H1 (cell line): ENCODE measurements around the gene HOXD12. TPM values are rescaled to one million over a fixed set of nuclear protein-coding genes. Genes with fewer than 3 reads are reported as not detected.
A peak's percentile ranks its signal among the peaks of the same experiment; 100 is the strongest.

Experiments used
- CTCF ChIA-PET: fragments of 300-600 bp; sonication (Branson Sonifier 250); formaldehyde crosslinking; loops from one replicate; lab custom pipeline; 2021; ENCODE audit not compliant: partially characterized antibody; lab: Charles Lee
- POLR2A ChIA-PET: fragments of 300-600 bp; sonication (Branson Sonifier 250); formaldehyde crosslinking; loops from one replicate; lab custom pipeline; 2021; ENCODE audit warnings: inconsistent platforms; ENCODE audit not compliant: partially characterized antibody; lab: Charles Lee
- DNase-seq, 2 experiments: peaks; one replicate each; pipeline versions ENCODE4 v3.0.0 to v3.0.0-alpha.2; 2010 to 2022; ENCODE audit warnings: low spot score in 2 of 2, low read depth in 1 of 2, mixed read lengths in 1 of 2
- FAIRE-seq: peaks from 2 replicates; lab custom pipeline; 2011; peaks lifted over from hg19 to GRCh38; lab: Jason Lieb, UNC
- H2AFZ ChIP-seq: 2 replicates; pipeline ENCODE4 v1.8.1; 2012; ENCODE audit warnings: low read length, inconsistent platforms
- H2AK5ac ChIP-seq: 2 replicates; pipeline ENCODE4 v1.6.1; 2013; ENCODE audit warnings: low read depth, low read length
- H2BK120ac ChIP-seq: replicated peaks from 2 replicates; pipeline ENCODE3; 2013; ENCODE audit warnings: low read depth, low read length, inconsistent platforms
- H2BK12ac ChIP-seq: 2 replicates; pipeline ENCODE4 v1.6.1; 2013; ENCODE audit warnings: low read depth, low read length
- H2BK15ac ChIP-seq: 2 replicates; pipeline ENCODE4 v1.6.1; 2013; ENCODE audit warnings: low read length
- H2BK20ac ChIP-seq: 2 replicates; pipeline ENCODE4 v1.6.1; 2013; ENCODE audit warnings: low read length
- H2BK5ac ChIP-seq: 2 replicates; pipeline ENCODE4 v1.6.1; 2013; ENCODE audit warnings: low read depth, low read length
- H3K14ac ChIP-seq: 2 replicates; pipeline ENCODE4 v1.6.1; 2013; ENCODE audit warnings: inconsistent platforms; ENCODE audit not compliant: insufficient read length
- H3K18ac ChIP-seq: 2 replicates; pipeline ENCODE4 v1.6.1; 2013; ENCODE audit warnings: low read length; ENCODE audit errors: extremely low read depth
- H3K23ac ChIP-seq: 2 replicates; pipeline ENCODE4 v1.6.1; 2013; ENCODE audit warnings: inconsistent platforms; ENCODE audit not compliant: insufficient read length
- H3K23me2 ChIP-seq: 2 replicates; pipeline ENCODE4 v1.6.1; 2013; ENCODE audit warnings: low read depth, low read length
- H3K27ac ChIP-seq: 2 replicates; pipeline ENCODE4 v1.6.1; 2011; ENCODE audit warnings: low read depth, low read length, inconsistent platforms
- H3K27me3 ChIP-seq, 4 experiments: replicated peaks in 1 of 4; 1 replicate in 1 of 4; 2 replicates in 3 of 4; pipeline versions ENCODE4 v1.6.1 to v1.8.1; 2011 to 2013; ENCODE audit warnings: low read length in 3 of 4, mild to moderate bottlenecking in 3 of 4, inconsistent platforms in 2 of 4, mixed read lengths in 2 of 4, moderate library complexity in 1 of 4; ENCODE audit not compliant: control insufficient read depth in 3 of 4, insufficient read depth in 3 of 4; ENCODE audit errors: extremely low read depth in 1 of 4
- H3K36me3 ChIP-seq, 4 experiments: 2 replicates each; pipeline versions ENCODE4 v1.6.1 to v1.8.1; 2011 to 2013; ENCODE audit warnings: mild to moderate bottlenecking in 4 of 4, low read length in 3 of 4, moderate library complexity in 2 of 4, control low read depth in 1 of 4, inconsistent platforms in 1 of 4; ENCODE audit not compliant: insufficient read depth in 4 of 4, control insufficient read depth in 2 of 4
- H3K4ac ChIP-seq: replicated peaks from 2 replicates; pipeline ENCODE3; 2013; ENCODE audit warnings: low read length, low read depth, mixed read lengths, inconsistent platforms; ENCODE audit not compliant: insufficient read length
- H3K4me1 ChIP-seq, 4 experiments: replicated peaks in 1 of 4; 1 replicate in 1 of 4; 2 replicates in 3 of 4; pipeline versions ENCODE4 v1.6.1 to v1.8.1; 2011 to 2013; ENCODE audit warnings: low read length in 3 of 4, inconsistent platforms in 2 of 4, mixed read lengths in 1 of 4; ENCODE audit not compliant: insufficient read depth in 4 of 4, control insufficient read depth in 3 of 4
- H3K4me2 ChIP-seq, 2 experiments: 2 replicates each; pipeline versions ENCODE4 v1.6.1 to v1.8.1; 2011 to 2013; ENCODE audit warnings: low read depth in 2 of 2, low read length in 2 of 2, control low read depth in 1 of 2, inconsistent platforms in 1 of 2, mild to moderate bottlenecking in 1 of 2; ENCODE audit not compliant: insufficient read depth in 1 of 2
- H3K4me3 ChIP-seq, 4 experiments: fragments of 200-600, 300-600 bp in 1 of 4; sonication (generic), shearing (Covaris generic), sonication (Bioruptor Twin) in 1 of 4; 2 replicates each; pipeline versions ENCODE4 v1.5.1 to v1.8.1; 2011 to 2016; ENCODE audit warnings: low read length in 4 of 4, low read depth in 3 of 4, control low read depth in 2 of 4, inconsistent platforms in 2 of 4, mild to moderate bottlenecking in 2 of 4, mixed read lengths in 1 of 4, moderate library complexity in 1 of 4; ENCODE audit not compliant: insufficient read depth in 2 of 4; ENCODE audit errors: extremely low read depth in 1 of 4
- H3K56ac ChIP-seq: replicated peaks from 2 replicates; pipeline ENCODE3; 2013; ENCODE audit warnings: low read depth, mild to moderate bottlenecking, mixed read lengths, low read length, inconsistent platforms; ENCODE audit not compliant: insufficient read length
- H3K79me1 ChIP-seq: 2 replicates; pipeline ENCODE4 v1.6.1; 2013; ENCODE audit warnings: low read depth, low read length, control low read depth
- H3K79me2 ChIP-seq, 2 experiments: 2 replicates each; pipeline versions ENCODE4 v1.6.1 to v1.8.1; 2012 to 2013; ENCODE audit warnings: low read length in 2 of 2, mild to moderate bottlenecking in 2 of 2, inconsistent platforms in 1 of 2; ENCODE audit not compliant: insufficient read depth in 2 of 2, control insufficient read depth in 1 of 2
- H3K9ac ChIP-seq, 4 experiments: replicated peaks in 1 of 4; 1 replicate in 1 of 4; 2 replicates in 3 of 4; pipeline versions ENCODE4 v1.6.1 to v1.8.1; 2011 to 2013; ENCODE audit warnings: low read depth in 3 of 4, low read length in 3 of 4, control low read depth in 2 of 4, mild to moderate bottlenecking in 2 of 4, moderate library complexity in 2 of 4, inconsistent platforms in 1 of 4; ENCODE audit errors: extremely low read depth in 1 of 4
- H3K9me3 ChIP-seq, 2 experiments: 2 replicates each; pipeline versions ENCODE4 v1.6.1 to v1.8.1; 2012 to 2013; ENCODE audit warnings: mild to moderate bottlenecking in 2 of 2, moderate library complexity in 2 of 2, control low read depth in 1 of 2, inconsistent platforms in 1 of 2, low read depth in 1 of 2, low read length in 1 of 2, mixed read lengths in 1 of 2; ENCODE audit not compliant: insufficient read depth in 2 of 2
- H4K20me1 ChIP-seq, 2 experiments: replicated peaks in 1 of 2; 2 replicates each; pipeline versions ENCODE3 to v1.8.1; 2011 to 2013; ENCODE audit warnings: inconsistent platforms in 2 of 2, low read length in 2 of 2, mild to moderate bottlenecking in 1 of 2; ENCODE audit not compliant: insufficient read depth in 2 of 2, control insufficient read depth in 1 of 2
- H4K5ac ChIP-seq: 2 replicates; pipeline ENCODE4 v1.6.1; 2013; ENCODE audit warnings: low read length, low read depth, mixed read lengths, inconsistent platforms; ENCODE audit not compliant: insufficient read length
- H4K8ac ChIP-seq: 2 replicates; pipeline ENCODE4 v1.8.0; 2013; ENCODE audit warnings: mild to moderate bottlenecking, moderate library complexity, low read length, inconsistent platforms; ENCODE audit not compliant: insufficient read depth; ENCODE audit errors: extremely low read depth
- H4K91ac ChIP-seq: replicated peaks from 2 replicates; pipeline ENCODE3; 2013; ENCODE audit warnings: low read length, mixed read lengths, inconsistent platforms; ENCODE audit not compliant: insufficient read length
- WGBS, 2 experiments: shearing (Covaris generic) in 1 of 2; methylation state at CpG; one replicate each; pipeline versions ENCODE4 v1.1.6 to v1.1.7; 2013 to 2015; ENCODE audit warnings: low lambda C conversion rate in 2 of 2, mixed read lengths in 2 of 2, inconsistent platforms in 1 of 2, low coverage in 1 of 2, missing lambda C conversion rate in 1 of 2; ENCODE audit not compliant: insufficient replicate concordance in 2 of 2, insufficient coverage in 1 of 2, insufficient read length in 1 of 2; ENCODE audit errors: extremely low coverage in 1 of 2, missing lambda C conversion rate in 1 of 2; 5-methylcytosine and 5-hydroxymethylcytosine counted together
- polyA plus RNA-seq, 7 experiments: library from polyadenylated mRNA; depleted of rRNA in 3 of 7; stranded (reverse) in 5 of 7; unstranded in 2 of 7; fragments of >200 nt in 5 of 7; fragments of 200-250 nt in 2 of 7; gene quantifications; 1 replicate in 5 of 7; 2 replicates in 1 of 7; 4 replicates in 1 of 7; pipeline versions ENCODE4 v1.2.1 to v1.2.3, GENCODE V29; 2011 to 2013; ENCODE audit warnings: missing spikeins in 2 of 7, mixed read lengths in 2 of 7
- total RNA-seq: library from RNA; stranded (reverse); fragmentation: NEBNext Ultra II Directional; extraction: Animal tissue kit (Norgen Biotek cat#: 25700); gene quantifications from 2 replicates; pipeline ENCODE4 v1.2.1, GENCODE V29; 2021

HOXD12 gene
- total and polyA plus RNA-seq, 2 of the 8 experiments (the other 6 are each of a cell fraction or from before 2014, with no cell fraction given), result not detected

- WGBS, 2 experiments, result 2% methylated on average over 30 of the region's 30 CpGs; no CpG with 5 or more reads in 1 of the 2 experiments
- FAIRE-seq (no peak), DNase-seq (peak in 1 of 2 experiments; percentile 63)
- H4K5ac ChIP-seq, result no peak overlapping the region
- H3K14ac ChIP-seq, result no peak overlapping the region
- H3K9ac ChIP-seq, result no peak overlapping the region
- POLR2A ChIA-PET, result interaction anchor here (0.6 to 2.5 kb wide), 2 partner anchors 18 to 34 kb away, joined by 3 to 8 read pairs; no protein-coding TSS in a partner anchor
- H3K18ac ChIP-seq, result no peak overlapping the region
- no peak overlapping the region for H2BK120ac ChIP-seq
- H3K4me3 ChIP-seq, result peak overlapping the region; percentile 4 to 52 (median 26); a peak in 6 of 8 replicates
- H3K79me2 ChIP-seq, result no peaks in the 10 kb centered on the region
- H3K36me3 ChIP-seq, result peaks cover 0 to 5% (median 0%) of the 10 kb centered on the region in 4 experiments; a peak in 1 of 8 replicates
- H3K56ac ChIP-seq, result no peak overlapping the region
- H2BK5ac ChIP-seq, result no peak overlapping the region
- CTCF ChIA-PET, result interaction anchor here (0.6 to 7.8 kb wide), 31 partner anchors 8 to 1481 kb away, joined by 3 to 130 read pairs (median 4); partner anchors contain the start of genes HOXD12 and LNPK
- peaks cover 0 to 29% (median 11%) of the 10 kb centered on the region in 4 experiments; a peak in 5 of 7 replicates for H3K4me1 ChIP-seq
- H3K27me3 ChIP-seq, result peaks cover 85 to 98% (median 92%) of the 10 kb centered on the region in 4 experiments
- H2BK20ac ChIP-seq, result no peak overlapping the region
- no peak overlapping the region for H3K27ac ChIP-seq
- no peak overlapping the region for H3K4ac ChIP-seq
- H4K8ac ChIP-seq, result peak overlapping the region; percentile 81; the same call in 1 of the 2 replicates
- no peaks in the 10 kb centered on the region for H3K79me1 ChIP-seq
- H3K23ac ChIP-seq, result no peak overlapping the region
- no peak overlapping the region for H2AFZ ChIP-seq
- H4K91ac ChIP-seq, result no peak overlapping the region
- peaks cover 6% of the 10 kb centered on the region; the same call in 1 of the 2 replicates for H3K23me2 ChIP-seq
- H3K9me3 ChIP-seq, result no peaks in the 10 kb centered on the region; a peak in 1 of 4 replicates
- no peak overlapping the region for H2AK5ac ChIP-seq
- H2BK12ac ChIP-seq, result no peak overlapping the region; the same call in 1 of the 2 replicates
- peak overlapping the region; percentile 67 to 83 for H3K4me2 ChIP-seq
- peak overlapping the region; percentile 67; the same call in 1 of the 2 replicates for H2BK15ac ChIP-seq
- H4K20me1 ChIP-seq, result peaks cover 12 to 17% of the 10 kb centered on the region in 2 experiments
Observed at GRCh38 chr2:176079285-176079830, 20.2 kb upstream of the HOXD12 start.
